NCI-H774 (cell line): ENCODE results near the gene PDSS2.
A peak's percentile ranks its signal among the peaks of the same experiment; 100 is the strongest.
"Not testable (repeated sequence)": the region's sequence is repeated elsewhere in the genome, so short reads cannot be mapped to it uniquely, and the experiment has no call there.

ENCODE experiments used
- DNase-seq: peaks from one replicate; lab custom pipeline; 2025; lab: John Stamatoyannopoulos, UW

The PDSS2 gene

GRCh38 chr6:107216197-107216933, 243.0 kb downstream of the PDSS2 start:
- DNase-seq, result no peak

GRCh38 chr6:107215334-107215733, 244.0 kb downstream of the PDSS2 start:
- no peak for DNase-seq

- no peak for DNase-seq
Observed at GRCh38 chr6:107214655-107215054, 244.7 kb downstream of the PDSS2 start.

GRCh38 chr6:107209406-107210305, 249.7 kb downstream of the PDSS2 start:
- no peak for DNase-seq

GRCh38 chr6:107207251-107207873, 252.0 kb downstream of the PDSS2 start:
- no peak for DNase-seq

- no peak for DNase-seq
Observed at GRCh38 chr6:107205058-107205998, 254.0 kb downstream of the PDSS2 start.

- DNase-seq, result no peak
Observed at GRCh38 chr6:107202876-107203468, 256.4 kb downstream of the PDSS2 start.

GRCh38 chr6:107198631-107199416, 260.5 kb downstream of the PDSS2 start:
- DNase-seq, result no peak

- DNase-seq, result no peak
Observed at GRCh38 chr6:107196152-107196551, 263.2 kb downstream of the PDSS2 start.

- not testable (repeated sequence) for DNase-seq
Observed at GRCh38 chr6:107194723-107195122, 264.6 kb downstream of the PDSS2 start.

GRCh38 chr6:107192830-107193229, 266.5 kb downstream of the PDSS2 start:
- DNase-seq, result peak; percentile 99

- DNase-seq, result no peak
Observed at GRCh38 chr6:107187630-107188029, 271.7 kb downstream of the PDSS2 start.

- DNase-seq, result no peak
Observed at GRCh38 chr6:107186047-107186446, 273.3 kb downstream of the PDSS2 start.

GRCh38 chr6:107185391-107185970, 273.9 kb downstream of the PDSS2 start:
- peak; percentile 76 for DNase-seq

- DNase-seq, result no peak
Observed at GRCh38 chr6:107184435-107184834, 274.9 kb downstream of the PDSS2 start.

- DNase-seq, result no peak
Observed at GRCh38 chr6:107180099-107180498, 279.3 kb downstream of the PDSS2 start.

GRCh38 chr6:107179004-107179403, 280.4 kb downstream of the PDSS2 start:
- DNase-seq, result no peak

- DNase-seq, result no peak
Observed at GRCh38 chr6:107173779-107174178, 285.6 kb downstream of the PDSS2 start.

GRCh38 chr6:107171513-107171912, 287.9 kb downstream of the PDSS2 start:
- DNase-seq, result no peak

GRCh38 chr6:107164299-107164698, 295.1 kb downstream of the PDSS2 start:
- not testable (repeated sequence) for DNase-seq
